ENCODE data around the gene GRN. TPM values are rescaled to one million over a fixed set of nuclear protein-coding genes. Genes with fewer than 3 reads are reported as not detected.
A peak's percentile ranks its signal among the peaks of the same experiment; 100 is the strongest.

The GRN gene
- total and polyA plus RNA-seq, 2 experiments from 2014 or later: 274 to 377 TPM

GRCh38 chr17:44312396-44313104 is 32.6 kb upstream of the GRN start:
- Histone ChIP-seq H3K36me3 (no peaks in the 10 kb centered on the region), H3K9me3 (ENCODE audit: low read depth) (no peaks in the 10 kb centered on the region), H3K4me3 (no peak overlapping the region), H3K27ac (no peak overlapping the region), H3K27me3 (peaks cover 38% of the 10 kb centered on the region), H3K4me1 (ENCODE audit: low read depth) (peaks cover 2% of the 10 kb centered on the region)
- DNase-seq (ENCODE audit: low read depth in 1 of 2, low spot score in 1 of 2): no peak
- TF ChIP-seq CTCF (IDR thresholded peaks at IDR 0.05; ENCODE audit: low read depth, low read length): no peak

- no peaks in the 10 kb centered on the region for H3K9me3 ChIP-seq (ENCODE audit: low read depth)
- H3K27ac ChIP-seq: no peak overlapping the region
- peaks cover 38% of the 10 kb centered on the region for H3K27me3 ChIP-seq
- no peaks in the 10 kb centered on the region for H3K4me1 ChIP-seq (ENCODE audit: low read depth)
- no peak for TF ChIP-seq CTCF (IDR thresholded peaks at IDR 0.05; ENCODE audit: low read depth, low read length)
- no peak overlapping the region for H3K4me3 ChIP-seq
- DNase-seq (ENCODE audit: low read depth in 1 of 2, low spot score in 1 of 2): no peak
- H3K36me3 ChIP-seq: no peaks in the 10 kb centered on the region
These were observed 31.1 kb upstream of the GRN start for GRCh38 chr17:44314031-44314430.

- DNase-seq (ENCODE audit: low read depth in 1 of 2, low spot score in 1 of 2): no peak
- Histone ChIP-seq H3K27ac (no peak overlapping the region), H3K27me3 (peaks cover 38% of the 10 kb centered on the region)
These were observed 30.6 kb upstream of the GRN start for GRCh38 chr17:44314524-44314868.

GRCh38 chr17:44314869-44315661 is 30.0 kb upstream of the GRN start:
- H3K27ac ChIP-seq: no peak overlapping the region
- H3K27me3 ChIP-seq: peaks cover 38% of the 10 kb centered on the region
- H3K4me3 ChIP-seq: peak overlapping the region; percentile 38
- H3K4me1 ChIP-seq (ENCODE audit: low read depth): no peaks in the 10 kb centered on the region
- peak; percentile 37 to 72 for DNase-seq (ENCODE audit: low read depth in 1 of 2, low spot score in 1 of 2)
- peaks cover 3% of the 10 kb centered on the region for H3K36me3 ChIP-seq
- no peaks in the 10 kb centered on the region for H3K9me3 ChIP-seq (ENCODE audit: low read depth)
- no peak for TF ChIP-seq CTCF (IDR thresholded peaks at IDR 0.05; ENCODE audit: low read depth, low read length)

More at GRCh38 chr17:44314524-44314868, 30.6 kb upstream of the GRN start:
- no peak for TF ChIP-seq CTCF (IDR thresholded peaks at IDR 0.05; ENCODE audit: low read depth, low read length)
- H3K4me3 ChIP-seq: peak overlapping the region; percentile 38
- H3K36me3 ChIP-seq: peaks cover 3% of the 10 kb centered on the region
- H3K4me1 ChIP-seq (ENCODE audit: low read depth): no peaks in the 10 kb centered on the region
- H3K9me3 ChIP-seq (ENCODE audit: low read depth): no peaks in the 10 kb centered on the region

- peak in 1 of 2 donors; percentile 28 for DNase-seq (ENCODE audit: low read depth in 1 of 2, low spot score in 1 of 2)
- Histone ChIP-seq H3K4me1 (ENCODE audit: low read depth) (no peaks in the 10 kb centered on the region), H3K9me3 (ENCODE audit: low read depth) (no peaks in the 10 kb centered on the region), H3K4me3 (peak overlapping the region; percentile 38), H3K27me3 (peaks cover 38% of the 10 kb centered on the region), H3K27ac (no peak overlapping the region), H3K36me3 (peaks cover 6% of the 10 kb centered on the region)
- no peak for TF ChIP-seq CTCF (IDR thresholded peaks at IDR 0.05; ENCODE audit: low read depth, low read length)
These were observed 29.1 kb upstream of the GRN start for GRCh38 chr17:44315760-44316731.

Measured in cardiac muscle cell (in vitro differentiated cells and primary cell).